GM03348 (cell line): ENCODE data around the gene RAB38.

Experiments used
- DNase-seq: peaks from one replicate; pipeline ENCODE4 v3.0.0; 2012; ENCODE audit warnings: low spot score

The RAB38 gene

GRCh38 chr11:88103337-88104206 is 71.7 kb downstream of the RAB38 start:
- peak; percentile 11 for DNase-seq

- peak; percentile 9 for DNase-seq
These were observed 72.7 kb downstream of the RAB38 start for GRCh38 chr11:88102598-88102934.

GRCh38 chr11:88101881-88102597 is 73.2 kb downstream of the RAB38 start:
- no peak for DNase-seq

- DNase-seq = peak; percentile 41
These were observed 75.1 kb downstream of the RAB38 start for GRCh38 chr11:88100151-88100550.

GRCh38 chr11:88098289-88098688 is 77.0 kb downstream of the RAB38 start:
- DNase-seq = no peak

- no peak for DNase-seq
These were observed 86.1 kb downstream of the RAB38 start for GRCh38 chr11:88089134-88089533.

- no peak for DNase-seq
These were observed 87.9 kb downstream of the RAB38 start for GRCh38 chr11:88087337-88087736.

GRCh38 chr11:88086297-88086696 is 88.9 kb downstream of the RAB38 start:
- no peak for DNase-seq

GRCh38 chr11:88070437-88070836 is 104.8 kb downstream of the RAB38 start:
- DNase-seq = no peak

GRCh38 chr11:88068848-88069554 is 106.2 kb downstream of the RAB38 start:
- no peak for DNase-seq

- DNase-seq = no peak
These were observed 109.2 kb downstream of the RAB38 start for GRCh38 chr11:88066090-88066489.

GRCh38 chr11:88064097-88064705 is 111.0 kb downstream of the RAB38 start:
- no peak for DNase-seq
